Amniotic stem cell (primary cell): ENCODE measurements around the gene HDAC10.

Source experiments
- DNase-seq: peaks from one replicate; lab custom pipeline; 2025; lab: John Stamatoyannopoulos, UW

HDAC10 gene

DNA sequence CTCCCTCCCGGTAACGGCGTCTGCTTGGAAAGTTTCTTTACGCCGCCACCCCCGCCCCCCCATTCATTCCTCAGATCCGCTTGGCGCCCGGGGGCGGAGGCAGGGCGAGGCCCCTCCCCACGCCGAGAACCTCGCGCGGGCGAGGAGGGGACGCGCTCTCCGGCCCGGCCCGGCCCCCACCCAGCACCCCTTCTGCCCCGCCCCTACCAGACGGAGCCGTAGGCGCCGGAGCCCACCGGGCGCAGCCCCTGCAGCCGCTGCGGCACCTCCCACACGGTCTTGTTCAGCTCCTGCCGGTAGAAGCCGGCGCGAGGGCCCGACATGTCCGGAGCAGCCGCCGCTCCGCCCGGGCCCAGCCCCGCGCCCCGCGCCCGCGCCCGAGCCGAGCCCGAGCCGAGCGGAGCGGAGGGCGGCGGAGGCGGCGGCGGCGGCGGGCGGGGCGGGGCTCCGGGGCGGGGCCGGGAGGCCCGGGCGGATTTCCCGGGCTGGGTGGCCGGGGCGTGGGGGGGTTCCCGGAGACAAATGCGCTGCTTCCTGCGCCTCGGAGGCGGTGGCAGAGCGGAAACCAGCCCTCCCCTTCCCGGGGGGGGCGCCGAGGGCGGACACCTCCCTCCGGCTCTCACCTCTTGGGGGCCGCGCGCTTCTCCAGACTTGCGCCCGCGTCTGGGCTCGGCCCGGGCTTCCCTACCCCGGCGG is 19.1 kb upstream of the HDAC10 start, which contains the start of gene MAPK11:
TSS of gene MAPK11 (minus strand) at position 411 of the 696 bp plus-strand sequence. CDS start at position 323, 88 bp downstream.
- DNase-seq: no peak

DNA sequence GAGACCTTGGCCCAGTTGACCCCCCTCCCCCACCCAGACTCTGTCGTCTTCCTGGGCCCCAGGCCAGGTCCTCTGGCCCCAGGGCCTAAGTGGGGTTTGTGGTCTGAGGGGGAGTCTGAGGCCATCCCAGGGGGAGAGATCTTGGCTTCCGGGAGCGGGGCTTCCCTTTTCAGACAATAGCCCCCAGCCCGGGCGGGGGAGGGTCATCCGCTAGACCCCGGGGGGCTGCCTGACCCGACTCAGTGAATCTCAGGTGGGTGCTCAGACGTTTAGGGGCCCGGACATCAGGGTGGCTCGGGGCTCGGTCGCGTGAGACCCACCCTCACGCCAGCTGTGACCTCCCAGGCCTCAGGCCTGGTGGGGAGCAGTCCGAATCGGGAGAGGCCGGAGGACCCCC is 18.5 kb upstream of the HDAC10 start:
- no peak for DNase-seq

DNA sequence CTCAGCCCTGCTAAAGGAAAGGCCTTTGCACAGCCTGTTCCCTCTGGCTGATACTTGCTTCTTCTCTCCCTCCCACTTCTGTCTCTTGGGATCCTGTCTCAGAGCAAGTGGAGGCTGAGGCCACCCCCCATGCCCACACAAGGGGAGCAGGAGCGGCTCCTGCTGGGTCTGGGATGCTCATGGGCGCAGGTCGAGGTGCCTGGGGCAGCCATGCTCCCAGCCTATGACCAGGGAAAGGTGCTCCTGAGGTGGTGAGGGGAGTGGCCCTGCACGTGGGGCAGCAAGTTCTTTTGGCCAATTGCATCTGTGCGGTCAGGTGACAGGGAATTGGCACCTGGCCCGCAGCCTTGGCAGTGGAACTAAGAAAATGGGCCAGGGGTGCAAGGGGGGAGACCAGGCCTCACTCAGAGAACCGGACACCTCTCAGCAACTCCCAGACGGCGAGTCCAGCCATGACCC is 17.6 kb upstream of the HDAC10 start:
- DNase-seq: no peak

DNA sequence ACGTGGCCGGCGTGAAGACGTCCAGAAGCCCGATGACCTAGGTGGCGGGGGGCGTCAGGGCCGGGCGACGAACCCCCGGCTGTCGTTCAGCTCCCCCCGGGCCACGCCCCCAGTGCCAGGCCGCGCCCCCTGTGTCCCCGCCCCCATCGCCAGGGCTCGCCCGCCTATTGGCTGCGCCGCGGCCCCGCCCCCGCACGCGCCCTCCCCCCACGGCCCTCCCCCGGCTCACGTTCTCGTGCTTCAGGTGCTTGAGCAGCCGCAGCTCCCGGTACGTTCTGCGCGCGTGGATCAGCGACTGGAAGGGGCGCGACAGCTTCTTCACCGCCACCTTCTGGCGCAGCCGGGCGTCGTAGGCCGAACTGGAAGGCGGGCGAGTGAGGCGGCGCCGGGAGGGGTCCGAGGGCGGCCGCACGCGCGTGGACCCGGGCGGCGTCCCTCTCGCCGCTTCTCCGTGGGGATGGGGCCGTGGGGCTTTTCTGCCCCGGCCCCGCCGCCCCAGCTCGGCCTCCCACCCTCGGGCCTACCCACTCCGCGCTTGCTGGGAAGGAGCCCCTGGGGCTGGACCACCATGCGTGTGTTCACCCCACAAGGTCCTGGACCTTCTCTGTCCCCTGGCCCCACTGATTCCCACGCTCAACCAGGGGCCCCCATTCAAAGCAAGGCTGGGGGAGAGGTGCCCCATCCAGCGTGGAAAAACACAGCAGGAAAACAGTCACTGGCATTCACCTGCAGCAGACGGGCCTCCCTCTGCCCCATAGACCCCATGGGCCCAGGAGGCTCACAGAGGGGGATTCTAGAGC is 16.7 kb upstream of the HDAC10 start:
- DNase-seq: no peak

DNA sequence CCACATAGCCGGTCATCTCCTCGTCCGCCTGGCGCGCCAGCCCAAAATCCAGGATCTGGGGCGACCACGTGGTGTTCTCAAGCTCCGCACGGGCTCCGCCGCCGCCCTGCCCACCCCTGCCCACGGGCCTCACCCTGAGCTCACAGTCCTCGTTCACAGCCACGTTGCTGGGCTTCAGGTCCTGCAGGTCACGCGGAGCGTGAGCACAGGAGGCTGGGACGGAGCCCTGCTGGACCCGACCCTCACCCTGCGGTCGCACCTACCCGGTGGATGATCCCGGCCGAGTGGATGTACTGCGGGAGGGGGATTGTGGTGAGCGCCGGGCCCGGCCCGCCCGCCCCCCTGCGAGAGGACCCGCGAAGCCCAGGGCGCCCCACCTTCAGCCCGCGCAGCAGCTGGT is 15.9 kb upstream of the HDAC10 start:
- no peak for DNase-seq

DNA sequence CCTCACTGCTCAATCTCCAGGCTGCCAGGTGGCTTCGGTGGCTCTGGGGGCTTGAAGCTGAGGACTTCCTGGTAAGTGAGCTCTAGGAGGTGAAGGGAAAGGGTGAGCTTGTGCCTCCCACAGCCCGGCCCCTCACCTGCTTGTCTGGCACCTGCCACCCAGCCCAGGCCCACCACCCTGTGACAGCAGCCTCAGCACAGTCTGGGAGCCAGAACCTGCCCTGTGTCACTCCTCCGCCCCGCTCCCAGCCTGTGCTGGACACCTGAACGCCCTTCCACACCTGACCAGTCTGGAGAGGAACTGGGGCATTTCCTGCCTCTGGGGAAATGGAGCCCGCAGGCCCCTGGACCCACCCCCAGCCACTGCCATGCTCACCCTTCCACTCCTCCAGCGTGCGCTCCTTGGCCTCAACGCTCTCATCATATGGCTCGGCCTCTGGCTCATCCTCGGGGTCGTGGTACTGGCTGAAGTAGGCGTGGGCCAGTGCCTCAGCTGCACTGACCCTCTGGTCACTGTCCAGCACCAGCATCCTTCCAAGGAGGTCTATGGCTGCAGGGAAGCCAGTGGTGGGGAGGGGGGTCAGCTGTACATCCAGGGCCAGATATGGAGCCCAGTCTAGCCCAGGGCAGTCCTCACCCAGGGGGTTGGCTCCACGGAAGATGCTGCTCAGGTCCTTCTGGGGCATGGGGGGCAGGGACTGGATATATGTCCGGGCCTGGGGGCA is 14.0 kb upstream of the HDAC10 start:
- no peak for DNase-seq

DNA sequence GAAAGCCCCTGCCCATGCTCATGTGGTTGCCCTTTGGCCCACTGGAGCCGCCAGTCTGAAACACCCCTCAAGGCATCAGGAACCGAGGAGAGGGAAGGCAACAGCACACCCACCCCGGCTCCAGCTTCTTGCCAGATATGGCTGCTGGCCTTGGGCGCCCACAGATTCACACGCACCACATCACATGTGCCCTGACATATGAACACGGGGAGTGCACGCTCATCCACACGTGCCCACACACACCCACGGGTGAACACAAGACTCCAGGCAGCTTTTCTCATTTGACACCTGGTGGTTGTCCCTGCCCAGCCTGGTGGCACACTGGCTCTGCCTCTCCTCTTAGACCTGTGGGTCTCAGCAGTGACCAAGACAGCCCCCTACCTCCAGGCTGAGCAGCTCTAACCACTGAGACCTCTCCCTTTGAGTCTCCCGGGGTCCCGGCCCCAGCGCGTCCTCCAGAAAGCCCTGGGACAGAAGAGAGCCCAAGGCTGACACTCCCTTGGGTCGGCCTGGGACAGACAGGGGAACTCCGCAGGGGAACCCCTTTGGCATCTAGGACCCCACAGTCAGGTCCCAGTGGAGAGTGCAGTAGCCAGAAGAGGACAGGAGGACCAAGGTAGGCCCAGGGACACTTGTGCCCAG is 13.2 kb upstream of the HDAC10 start:
- DNase-seq: no peak

DNA sequence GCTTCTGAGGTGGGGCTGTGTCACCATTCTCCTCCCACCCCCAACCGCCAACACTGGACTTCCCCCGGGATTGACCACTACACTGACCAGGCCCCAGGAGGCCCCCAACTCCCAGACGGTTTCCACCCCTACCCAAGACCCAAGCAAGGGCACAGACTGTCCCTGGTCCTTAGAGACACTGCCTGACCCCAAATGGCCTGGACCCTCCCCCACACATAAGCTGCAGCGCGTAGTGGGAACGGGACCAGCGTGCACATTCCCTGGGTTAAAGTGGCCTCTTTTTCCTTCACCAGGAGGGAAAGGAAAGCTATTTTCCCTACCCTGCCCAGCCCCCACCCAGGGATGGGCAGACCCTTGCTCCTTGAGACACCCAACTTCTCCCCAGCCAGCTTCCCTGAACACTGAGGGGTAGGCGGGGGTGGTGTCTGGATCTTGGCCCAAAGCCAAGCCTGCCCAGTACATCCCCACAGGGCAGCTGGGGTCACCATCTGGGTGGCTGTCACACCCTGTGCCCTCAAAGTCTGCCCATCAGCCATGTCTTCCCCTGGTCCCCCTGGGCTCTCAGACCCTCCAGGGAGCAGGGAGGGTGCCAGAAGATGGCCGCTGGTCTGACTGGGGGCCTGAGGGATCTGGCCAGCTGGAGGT is 12.0 kb upstream of the HDAC10 start:
- no peak for DNase-seq

DNA sequence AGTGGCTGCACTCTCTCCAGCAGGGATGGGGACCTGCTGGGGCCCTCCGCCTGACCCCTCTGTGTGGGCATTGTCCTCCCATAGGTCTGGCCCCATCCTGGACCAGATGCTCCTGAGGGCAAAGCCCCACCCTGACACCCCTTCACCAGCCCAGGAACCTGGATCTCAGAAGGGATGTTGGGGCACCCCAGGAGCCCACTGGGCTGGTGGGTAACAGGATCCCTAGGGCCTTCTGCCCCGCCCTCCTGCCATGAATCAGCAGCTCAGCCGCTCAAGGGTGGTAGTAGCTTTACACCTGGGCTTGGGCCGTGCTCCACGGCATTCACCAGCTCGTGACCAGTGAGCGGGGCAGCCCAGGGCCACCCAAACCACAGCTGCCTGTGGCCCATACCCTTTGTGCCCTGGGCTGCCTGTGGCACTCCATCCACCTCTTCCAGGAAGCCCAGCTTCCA is 11.4 kb upstream of the HDAC10 start:
- no peak for DNase-seq

DNA sequence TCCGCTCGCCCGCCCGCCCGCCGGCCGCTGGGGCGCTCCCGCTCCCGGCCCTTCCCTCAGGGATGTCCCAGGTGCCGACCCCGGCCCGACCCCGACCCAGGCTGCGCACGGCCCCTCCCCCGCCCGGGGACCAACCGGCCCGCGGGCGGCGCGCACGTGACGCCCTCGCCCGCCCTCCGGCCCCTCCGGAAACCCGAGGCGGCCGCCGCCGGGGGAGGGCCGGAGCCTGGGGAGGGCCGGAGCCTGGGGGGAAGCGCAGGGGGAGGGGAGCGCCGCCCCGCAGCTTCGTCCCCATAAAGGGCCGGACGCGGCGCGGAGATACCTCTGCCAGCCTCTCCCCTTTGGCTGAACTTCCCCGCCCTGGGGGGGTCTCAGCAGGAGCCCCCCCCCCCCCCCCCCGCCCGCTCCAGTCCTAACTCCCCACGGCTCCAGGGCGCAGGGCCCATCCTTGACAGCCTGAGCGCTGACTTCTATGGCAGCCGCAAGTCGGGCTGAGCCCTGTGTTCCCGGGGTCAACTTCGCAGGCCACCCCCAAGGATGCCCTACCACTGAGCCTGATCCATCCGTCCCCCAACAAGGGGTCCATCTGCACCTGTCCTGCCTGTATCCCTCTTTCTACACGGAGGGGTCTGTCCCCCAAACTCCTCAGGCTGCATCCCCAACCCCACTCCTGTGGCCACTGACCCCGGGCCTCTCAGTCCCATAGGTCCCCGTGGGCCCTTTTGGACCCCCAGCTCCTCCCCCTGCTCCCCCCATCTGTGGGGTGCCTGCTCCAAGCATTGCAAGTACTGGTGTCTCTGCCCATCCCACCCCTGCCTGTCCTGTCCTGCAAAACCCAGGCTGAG is 10.8 kb upstream of the HDAC10 start, which contains the start of gene MAPK12:
TSS of gene MAPK12 (minus strand) at position 69 of the 845 bp plus-strand sequence. CDS start 174 bp downstream, outside the sequence.
- DNase-seq: no peak

DNA sequence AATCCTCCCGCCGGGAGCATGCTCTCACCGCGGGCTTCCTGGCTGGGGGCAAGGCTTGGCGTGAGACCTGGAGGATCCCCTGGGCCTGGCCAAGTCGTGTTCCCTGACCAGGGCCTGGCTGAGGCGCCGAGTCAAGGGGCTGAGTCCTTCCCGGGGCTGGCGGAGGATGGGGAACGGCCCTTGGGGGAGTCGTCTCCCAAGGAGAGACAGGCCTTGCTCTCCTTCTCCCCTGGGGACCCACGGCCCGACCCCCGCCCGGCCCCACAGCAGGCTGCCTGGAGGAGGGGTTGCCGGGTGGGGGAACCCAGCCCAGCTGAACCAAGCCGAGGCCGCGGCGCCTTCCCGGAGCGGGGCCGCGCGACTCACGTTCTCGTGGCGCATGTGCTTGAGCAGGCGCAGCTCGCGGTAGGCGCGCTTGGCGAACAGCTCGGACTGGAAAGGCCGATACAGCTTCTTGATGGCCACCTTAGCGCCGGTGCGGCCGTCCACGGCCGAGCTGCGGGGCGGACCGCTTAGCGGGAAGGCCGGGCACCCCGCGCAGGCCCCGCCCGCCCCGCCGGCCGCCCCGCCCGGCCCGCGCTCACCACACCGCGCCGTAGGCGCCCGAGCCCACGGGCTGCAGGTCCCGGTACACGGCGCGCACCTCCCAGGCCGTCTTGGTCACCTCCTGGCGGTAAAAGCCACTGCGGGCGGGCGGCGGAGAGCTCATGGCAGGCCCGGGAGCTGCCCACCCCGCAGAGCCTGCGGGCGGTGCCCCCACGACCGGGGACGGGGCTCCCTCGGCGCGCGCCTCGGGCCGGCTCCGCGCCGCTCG is 9.9 kb upstream of the HDAC10 start:
- no peak for DNase-seq

DNA sequence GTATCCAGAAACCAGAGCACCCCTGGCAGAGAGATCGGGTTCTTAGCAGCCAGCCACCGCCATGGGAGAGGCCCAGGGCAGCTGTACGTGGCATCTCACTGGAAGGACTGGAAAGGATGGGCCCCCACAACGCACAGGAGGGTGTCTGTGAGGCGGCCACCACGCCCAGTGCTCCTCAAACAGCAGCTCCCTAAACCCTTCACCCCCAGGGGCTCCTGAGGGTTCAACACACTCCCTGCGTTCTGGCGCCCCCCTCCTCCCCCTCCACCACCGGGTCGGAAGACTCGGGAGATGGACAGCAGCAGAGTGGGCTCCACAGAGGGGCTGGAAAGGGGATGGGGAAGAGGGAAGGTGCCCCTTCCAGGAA is 9.4 kb upstream of the HDAC10 start:
- DNase-seq: no peak

DNA sequence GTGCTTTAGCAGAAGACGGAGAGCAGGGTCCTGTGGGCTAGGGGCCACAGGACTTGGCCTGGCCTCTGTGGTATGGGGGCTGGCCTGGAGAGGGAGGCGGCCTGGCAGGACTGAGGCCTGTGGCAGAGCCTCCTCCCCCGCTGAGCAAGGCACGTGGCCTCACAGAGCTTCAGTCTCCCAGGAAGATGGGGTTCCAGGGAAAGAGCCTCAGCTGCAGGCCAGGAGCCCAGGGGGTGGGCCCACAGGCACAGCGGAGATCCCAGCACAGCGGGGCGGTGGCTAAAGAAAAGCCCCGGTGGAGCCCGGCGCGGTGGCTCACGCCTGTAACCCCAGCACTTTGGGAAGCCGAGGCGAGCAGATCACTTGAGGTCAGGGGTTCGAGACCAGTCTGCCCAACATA is 8.2 kb upstream of the HDAC10 start:
- no peak for DNase-seq

DNA sequence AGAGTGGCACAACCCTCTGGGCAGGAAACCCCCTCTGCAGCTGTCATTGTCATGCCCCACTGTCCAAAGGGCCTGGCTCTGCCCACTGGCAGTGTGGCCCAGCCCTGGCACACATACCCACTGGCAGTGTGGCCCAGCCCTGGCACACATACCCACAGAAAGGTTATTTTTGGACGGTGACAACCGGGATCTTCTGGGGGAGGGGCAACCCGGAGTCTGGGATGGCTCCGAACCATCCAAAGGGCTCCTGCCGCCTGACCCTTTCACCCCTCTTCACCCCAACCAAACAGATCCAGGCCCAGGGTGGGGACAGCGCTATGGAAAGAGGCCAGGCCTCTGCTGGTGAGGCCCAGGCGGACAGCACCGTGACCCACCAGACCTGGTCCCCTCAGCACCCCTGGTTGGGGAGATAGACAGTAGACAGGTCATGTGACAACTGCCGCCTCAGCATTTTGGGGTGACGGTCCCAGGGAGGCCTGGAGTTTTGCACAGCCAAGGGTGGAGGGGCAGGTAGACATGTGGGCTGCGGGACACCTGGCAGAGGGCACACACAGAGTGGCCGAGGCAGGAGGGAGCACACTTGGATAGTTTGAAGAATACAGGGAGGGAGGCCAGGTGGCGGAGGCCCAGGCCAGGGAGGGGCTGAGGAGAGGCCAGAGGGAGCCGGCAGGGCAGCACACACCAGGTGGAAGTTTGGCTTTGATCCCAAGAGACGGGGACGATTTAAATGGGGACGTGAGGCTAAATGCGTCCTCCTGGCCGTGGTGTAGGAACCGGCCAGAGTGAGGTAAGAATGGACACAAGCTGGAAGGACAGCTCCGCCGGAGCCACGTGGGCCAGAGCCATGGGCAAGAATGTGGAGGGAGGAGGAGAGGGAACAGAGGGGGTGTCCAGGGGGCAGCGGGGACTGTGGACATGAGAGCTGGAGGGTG is 7.6 kb upstream of the HDAC10 start:
- DNase-seq: no peak

DNA sequence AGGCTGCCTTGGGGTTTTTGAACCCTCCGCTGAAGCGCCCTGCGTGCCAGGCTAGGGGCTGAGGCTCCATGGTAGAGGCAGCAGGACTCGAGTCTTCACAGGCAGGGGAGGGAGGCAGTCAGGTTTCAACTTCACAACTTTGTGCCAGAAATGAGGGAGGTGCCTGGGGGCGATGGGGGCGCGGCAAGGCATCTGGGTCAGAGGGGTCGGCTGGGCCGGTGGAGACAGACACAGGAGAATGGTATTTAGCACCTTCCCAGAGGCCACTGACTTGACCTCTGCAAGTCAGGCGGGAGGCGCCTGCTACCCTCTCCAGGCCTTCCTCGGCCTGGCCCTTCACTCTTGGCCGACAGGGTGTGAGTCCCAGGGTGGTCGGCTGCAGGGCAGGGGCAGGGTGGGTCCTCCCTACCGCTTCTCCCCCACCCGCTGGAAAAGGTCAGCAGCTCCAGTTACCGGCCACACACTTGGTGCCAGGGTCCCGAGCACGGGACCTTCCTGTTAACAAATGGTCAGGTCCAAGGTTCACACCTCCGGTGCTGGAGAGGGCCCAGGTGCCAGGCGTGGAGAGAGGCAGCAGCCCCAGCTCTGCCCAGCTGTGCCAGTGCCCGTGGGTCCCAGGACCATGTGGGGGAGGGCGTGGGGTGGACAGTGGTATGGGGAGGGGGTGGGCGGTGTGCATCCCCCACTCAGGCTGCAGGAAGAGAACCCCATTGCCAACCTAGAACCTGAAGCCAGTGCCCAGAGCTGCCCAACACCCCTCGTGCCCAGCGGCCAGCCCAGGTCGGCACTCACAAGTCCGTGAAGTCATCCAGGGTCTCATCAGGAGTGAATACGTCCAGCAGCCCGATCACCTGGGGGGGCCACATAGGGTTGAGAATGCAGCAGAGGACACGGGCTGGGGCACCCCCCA is 6.6 kb upstream of the HDAC10 start:
- DNase-seq: no peak

DNA sequence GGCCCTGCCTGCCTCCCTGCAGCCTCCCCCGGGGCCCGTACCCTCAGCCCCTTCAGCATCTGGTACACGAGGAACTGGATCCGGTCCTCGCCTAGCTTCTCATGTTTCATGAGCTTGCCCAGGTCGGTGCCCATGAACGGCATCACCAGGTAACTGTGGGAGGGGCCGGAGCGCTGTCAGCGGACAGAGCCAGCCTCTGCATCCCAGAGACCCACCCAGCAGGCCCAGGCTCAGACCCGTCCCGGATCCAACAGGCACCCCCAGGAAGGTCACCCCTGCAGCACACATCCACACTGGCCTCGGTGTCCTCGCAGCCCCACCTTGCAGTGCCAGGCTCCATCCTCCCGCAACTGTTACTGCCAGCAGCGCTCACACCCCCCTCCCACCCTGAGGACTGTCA is 6.0 kb upstream of the HDAC10 start:
- DNase-seq: no peak

DNA sequence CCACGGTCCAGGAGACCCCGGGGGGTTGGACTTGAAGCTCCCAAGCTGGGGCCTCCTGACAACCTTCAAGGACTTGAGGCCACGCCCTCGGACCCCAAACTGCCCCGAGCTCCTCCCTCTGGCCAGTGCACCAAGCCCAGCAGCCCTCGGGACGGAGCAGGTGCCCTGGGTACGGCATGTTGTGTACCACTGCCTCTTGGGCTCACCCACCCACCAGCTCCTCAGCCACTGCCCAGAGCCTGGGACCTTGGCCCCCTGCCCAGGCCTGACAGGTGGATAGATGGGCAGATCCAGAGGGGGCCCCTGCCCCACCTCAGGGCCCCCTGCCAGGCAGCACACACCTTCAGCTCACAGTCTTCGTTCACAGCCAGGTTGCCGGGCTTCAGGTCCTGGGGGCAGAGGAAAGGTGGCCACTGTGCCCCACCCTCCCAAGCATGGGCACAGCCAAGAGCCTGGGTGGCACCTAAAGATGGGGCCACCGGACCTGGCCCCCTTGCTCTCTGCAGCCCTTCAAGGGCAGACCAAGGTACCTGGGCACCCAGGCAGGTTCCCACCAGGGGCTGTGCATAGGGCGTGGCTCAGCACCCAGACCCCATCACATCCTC is 5.3 kb upstream of the HDAC10 start:
- no peak for DNase-seq
